ENCODE results near the gene POU2AF3. TPM values are rescaled to one million over a fixed set of nuclear protein-coding genes. Genes with fewer than 3 reads are reported as not detected.
A peak's percentile ranks its signal among the peaks of the same experiment; 100 is the strongest.
"Not testable (repeated sequence)": the region's sequence is repeated elsewhere in the genome, so short reads cannot be mapped to it uniquely, and the experiment has no call there.

Gene POU2AF3
- polyA plus RNA-seq, 4 donors = 3.4 to 13.8 (median 6.4) TPM

GRCh38 chr11:111310723-111311122 lies 12.4 kb downstream of the POU2AF3 start:
- 73 to 87% (median 80%) methylated on average over 6 of the region's 6 CpGs for WGBS, 3 donors
- Histone ChIP-seq H3K36me3 (ENCODE audit: control insufficient read depth in 3 of 3, insufficient read depth in 2 of 3, low read depth in 1 of 3, low read length in 3 of 3) (no peaks in the 10 kb centered on the region), H3K27ac (ENCODE audit: low read depth in 1 of 3, low read length in 2 of 3) (no peak overlapping the region), H3K9me3 (ENCODE audit: control insufficient read depth in 2 of 2, insufficient read depth in 1 of 2, low read depth in 1 of 2, low read length in 1 of 2) (no peaks in the 10 kb centered on the region), H3K4me1 (ENCODE audit: control insufficient read depth in 3 of 3, insufficient read depth in 2 of 3, low read depth in 1 of 3, low read length in 2 of 3) (peaks cover 0 to 11% (median 0%) of the 10 kb centered on the region in 3 donors), H3K4me3 (ENCODE audit: low read depth in 1 of 3, low read length in 3 of 3) (no peak overlapping the region), H3K27me3 (ENCODE audit: control insufficient read depth in 3 of 3, insufficient read depth in 3 of 3, low read length in 3 of 3) (no peaks in the 10 kb centered on the region)
- FAIRE-seq = no peak
- no peak for DNase-seq

DNA sequence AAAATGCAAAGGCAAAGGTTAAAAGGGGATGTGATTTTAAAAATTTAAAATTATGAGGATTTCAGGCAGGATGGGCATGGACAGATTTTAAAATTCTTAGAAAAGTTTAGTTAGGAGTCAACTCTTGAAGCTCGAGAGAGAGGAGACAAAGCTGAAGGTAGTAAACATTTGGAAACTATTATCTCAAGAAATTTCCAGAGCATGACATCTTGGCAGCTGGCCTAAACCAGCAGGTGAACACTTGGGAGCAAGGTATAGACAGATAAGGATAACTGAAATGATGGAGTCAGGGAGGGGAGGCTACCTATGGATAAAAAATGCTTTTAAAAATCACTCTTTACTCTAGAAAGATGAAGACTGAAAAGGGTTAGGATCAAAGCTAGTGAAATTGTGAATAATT lies 13.7 kb downstream of the POU2AF3 start:
- H3K9me3 ChIP-seq (ENCODE audit: control insufficient read depth in 2 of 2, insufficient read depth in 1 of 2, low read depth in 1 of 2, low read length in 1 of 2) = no peaks in the 10 kb centered on the region
- WGBS, 3 donors = 16 to 40% (median 16%) methylated on average over 1 of the region's 1 CpG
- H3K4me3 ChIP-seq (ENCODE audit: low read depth in 1 of 3, low read length in 3 of 3) = no peak overlapping the region
- no peak overlapping the region for H3K27ac ChIP-seq (ENCODE audit: low read depth in 1 of 3, low read length in 2 of 3)
- DNase-seq (peak; percentile 59 to 69), FAIRE-seq (no peak)
- peaks cover 0 to 11% (median 0%) of the 10 kb centered on the region in 3 donors for H3K4me1 ChIP-seq (ENCODE audit: control insufficient read depth in 3 of 3, insufficient read depth in 2 of 3, low read depth in 1 of 3, low read length in 2 of 3)
- H3K36me3 ChIP-seq (ENCODE audit: control insufficient read depth in 3 of 3, insufficient read depth in 2 of 3, low read depth in 1 of 3, low read length in 3 of 3) = no peaks in the 10 kb centered on the region
- no peaks in the 10 kb centered on the region for H3K27me3 ChIP-seq (ENCODE audit: control insufficient read depth in 3 of 3, insufficient read depth in 3 of 3, low read length in 3 of 3)

DNA sequence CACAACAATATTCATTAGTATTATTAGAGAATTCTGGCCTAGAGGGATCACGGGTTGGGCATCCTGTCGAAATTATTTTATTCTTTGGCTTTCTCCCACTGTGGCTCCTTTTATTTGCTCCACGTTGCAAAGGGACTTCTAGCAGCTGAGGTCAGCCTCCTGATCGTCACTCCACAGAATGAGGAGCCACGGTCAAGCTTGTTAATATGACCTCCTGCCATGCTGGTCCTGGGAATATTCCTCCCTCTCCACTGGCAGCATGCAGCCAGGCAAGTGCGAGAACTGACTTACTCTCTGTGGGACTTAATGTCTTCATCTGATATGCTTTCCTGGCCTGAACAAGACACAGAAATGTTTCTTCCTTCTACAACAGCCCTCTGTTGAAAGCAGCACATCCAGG lies 20.9 kb downstream of the POU2AF3 start:
- Histone ChIP-seq H3K4me3 (ENCODE audit: low read depth in 1 of 3, low read length in 3 of 3) (no peak overlapping the region), H3K27me3 (ENCODE audit: control insufficient read depth in 3 of 3, insufficient read depth in 3 of 3, low read length in 3 of 3) (no peaks in the 10 kb centered on the region), H3K4me1 (ENCODE audit: control insufficient read depth in 3 of 3, insufficient read depth in 2 of 3, low read depth in 1 of 3, low read length in 2 of 3) (peaks cover 0 to 13% (median 5%) of the 10 kb centered on the region in 3 donors), H3K36me3 (ENCODE audit: control insufficient read depth in 3 of 3, insufficient read depth in 2 of 3, low read depth in 1 of 3, low read length in 3 of 3) (no peaks in the 10 kb centered on the region), H3K9me3 (ENCODE audit: control insufficient read depth in 2 of 2, insufficient read depth in 1 of 2, low read depth in 1 of 2, low read length in 1 of 2) (no peaks in the 10 kb centered on the region), H3K27ac (ENCODE audit: low read depth in 1 of 3, low read length in 2 of 3) (no peak overlapping the region)
- no peak for FAIRE-seq
- no peak for DNase-seq
- WGBS, 3 donors = 86 to 91% (median 88%) methylated on average over 6 of the region's 6 CpGs

GRCh38 chr11:111320199-111320598 lies 21.9 kb downstream of the POU2AF3 start:
- not testable (repeated sequence) for H3K4me3 ChIP-seq (ENCODE audit: low read depth in 1 of 3, low read length in 3 of 3); H3K27me3 ChIP-seq (ENCODE audit: control insufficient read depth in 3 of 3, insufficient read depth in 3 of 3, low read length in 3 of 3); DNase-seq; H3K36me3 ChIP-seq (ENCODE audit: control insufficient read depth in 3 of 3, insufficient read depth in 2 of 3, low read depth in 1 of 3, low read length in 3 of 3); FAIRE-seq; H3K9me3 ChIP-seq (ENCODE audit: control insufficient read depth in 2 of 2, insufficient read depth in 1 of 2, low read depth in 1 of 2, low read length in 1 of 2); H3K27ac ChIP-seq (ENCODE audit: low read depth in 1 of 3, low read length in 2 of 3)
- WGBS, 3 donors = 80 to 82% (median 81%) methylated on average over 6 of the region's 6 CpGs
- peaks cover 0 to 13% (median 5%) of the 10 kb centered on the region in 3 donors for H3K4me1 ChIP-seq (ENCODE audit: control insufficient read depth in 3 of 3, insufficient read depth in 2 of 3, low read depth in 1 of 3, low read length in 2 of 3)

DNA sequence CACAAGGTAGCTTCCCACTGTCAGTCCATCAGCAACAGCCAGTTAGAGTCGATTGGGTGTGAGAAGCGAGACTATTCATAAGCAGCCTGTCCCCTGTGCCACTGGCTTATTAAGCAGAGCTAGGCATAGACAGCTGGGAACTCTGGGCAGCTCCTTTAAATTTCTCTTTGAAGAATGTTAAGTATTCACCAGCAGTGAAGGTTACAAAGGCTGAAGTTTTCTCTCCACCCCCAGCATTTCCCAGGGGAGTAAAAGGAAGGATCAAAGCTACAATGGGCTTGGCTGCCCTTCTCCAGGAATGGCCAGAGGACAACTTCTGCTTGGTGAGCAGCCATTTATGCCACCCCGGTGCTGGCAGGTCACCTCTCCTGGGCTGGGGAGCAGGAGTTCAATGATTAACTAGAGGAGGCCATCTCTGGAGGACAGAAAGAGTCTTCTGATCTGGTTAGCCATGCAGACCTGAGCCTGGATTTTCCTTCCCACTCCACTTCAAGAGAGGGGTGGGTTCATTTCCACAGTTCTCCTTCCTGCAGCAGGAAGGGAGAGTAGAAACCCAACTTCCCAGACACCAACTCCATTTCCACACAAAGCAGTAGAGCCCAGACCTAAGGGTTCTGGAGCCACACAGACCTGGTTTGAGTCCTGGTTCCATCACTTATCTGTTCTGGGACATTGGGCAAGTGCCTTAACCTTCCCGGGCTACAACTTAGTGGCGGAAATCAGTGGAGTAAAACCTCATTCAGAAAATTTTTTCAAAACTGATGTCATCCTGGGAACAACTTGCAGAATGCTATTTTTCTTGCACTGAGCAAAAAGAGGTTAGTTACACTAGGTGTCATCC lies 22.6 kb downstream of the POU2AF3 start:
- H3K27ac ChIP-seq (ENCODE audit: low read depth in 1 of 3, low read length in 2 of 3) = peak overlapping the region in 1 of 3 donors; percentile 1
- DNase-seq (peak; percentile 59 to 68), FAIRE-seq (no peak)
- H3K4me3 ChIP-seq (ENCODE audit: low read depth in 1 of 3, low read length in 3 of 3) = no peak overlapping the region
- H3K27me3 ChIP-seq (ENCODE audit: control insufficient read depth in 3 of 3, insufficient read depth in 3 of 3, low read length in 3 of 3) = no peaks in the 10 kb centered on the region
- H3K9me3 ChIP-seq (ENCODE audit: control insufficient read depth in 2 of 2, insufficient read depth in 1 of 2, low read depth in 1 of 2, low read length in 1 of 2) = no peaks in the 10 kb centered on the region
- H3K4me1 ChIP-seq (ENCODE audit: control insufficient read depth in 3 of 3, insufficient read depth in 2 of 3, low read depth in 1 of 3, low read length in 2 of 3) = peaks cover 0 to 13% (median 5%) of the 10 kb centered on the region in 3 donors
- WGBS, 3 donors = 55 to 88% (median 72%) methylated on average over 5 of the region's 5 CpGs
- no peaks in the 10 kb centered on the region for H3K36me3 ChIP-seq (ENCODE audit: control insufficient read depth in 3 of 3, insufficient read depth in 2 of 3, low read depth in 1 of 3, low read length in 3 of 3)

DNA sequence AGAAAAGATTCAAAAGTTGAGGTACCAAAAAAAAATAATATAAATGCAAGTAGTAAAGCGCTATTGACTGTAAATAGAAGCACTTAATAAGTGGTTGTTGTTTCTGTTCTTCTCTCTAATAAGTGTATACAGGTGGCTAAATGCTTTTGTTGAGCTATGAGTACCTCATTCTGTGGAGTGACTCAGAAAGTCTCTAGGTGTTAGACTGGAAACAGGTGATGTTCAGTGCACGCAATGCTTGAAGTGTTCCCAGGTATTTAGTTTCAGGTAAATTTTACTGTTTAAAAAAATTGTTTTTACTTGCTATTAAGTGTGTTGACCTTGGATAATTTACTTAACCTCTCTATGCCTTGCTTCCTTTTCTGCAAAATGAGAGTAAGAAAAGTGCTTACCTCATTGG lies 24.2 kb downstream of the POU2AF3 start:
- H3K4me1 ChIP-seq (ENCODE audit: control insufficient read depth in 3 of 3, insufficient read depth in 2 of 3, low read depth in 1 of 3, low read length in 2 of 3) = peaks cover 0 to 13% (median 5%) of the 10 kb centered on the region in 3 donors
- WGBS, 3 donors = 94 to 96% (median 96%) methylated on average over 2 of the region's 2 CpGs
- no peaks in the 10 kb centered on the region for H3K9me3 ChIP-seq (ENCODE audit: control insufficient read depth in 2 of 2, insufficient read depth in 1 of 2, low read depth in 1 of 2, low read length in 1 of 2)
- H3K27me3 ChIP-seq (ENCODE audit: control insufficient read depth in 3 of 3, insufficient read depth in 3 of 3, low read length in 3 of 3) = no peaks in the 10 kb centered on the region
- no peak overlapping the region for H3K27ac ChIP-seq (ENCODE audit: low read depth in 1 of 3, low read length in 2 of 3)
- H3K4me3 ChIP-seq (ENCODE audit: low read depth in 1 of 3, low read length in 3 of 3) = no peak overlapping the region
- FAIRE-seq (no peak), DNase-seq (no peak)
- no peaks in the 10 kb centered on the region for H3K36me3 ChIP-seq (ENCODE audit: control insufficient read depth in 3 of 3, insufficient read depth in 2 of 3, low read depth in 1 of 3, low read length in 3 of 3)

DNA sequence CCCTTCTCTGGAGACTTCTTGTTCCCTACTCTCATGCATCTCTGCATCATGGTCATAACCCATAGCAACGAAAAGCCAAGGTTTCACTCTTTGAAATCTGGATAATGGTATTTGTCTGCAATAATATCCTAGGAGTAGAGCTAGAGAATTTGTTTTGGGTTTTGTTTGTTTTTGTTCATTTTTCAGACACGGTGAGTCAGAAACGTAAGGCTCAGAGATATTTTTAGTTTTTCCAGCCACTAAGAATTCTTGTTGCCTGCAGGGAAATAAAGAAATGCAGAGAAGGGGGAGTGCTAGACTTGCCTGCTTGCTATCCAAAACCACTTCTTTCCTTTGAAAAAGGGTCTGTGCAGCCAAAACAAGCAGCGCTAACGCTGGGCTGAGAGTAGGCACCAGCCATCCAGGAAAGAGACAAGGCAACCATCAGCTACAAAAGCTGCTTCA lies 26.0 kb downstream of the POU2AF3 start:
- Histone ChIP-seq H3K36me3 (ENCODE audit: control insufficient read depth in 3 of 3, insufficient read depth in 2 of 3, low read depth in 1 of 3, low read length in 3 of 3) (no peaks in the 10 kb centered on the region), H3K27me3 (ENCODE audit: control insufficient read depth in 3 of 3, insufficient read depth in 3 of 3, low read length in 3 of 3) (no peaks in the 10 kb centered on the region), H3K9me3 (ENCODE audit: control insufficient read depth in 2 of 2, insufficient read depth in 1 of 2, low read depth in 1 of 2, low read length in 1 of 2) (no peaks in the 10 kb centered on the region), H3K4me3 (ENCODE audit: low read depth in 1 of 3, low read length in 3 of 3) (no peak overlapping the region), H3K27ac (ENCODE audit: low read depth in 1 of 3, low read length in 2 of 3) (no peak overlapping the region), H3K4me1 (ENCODE audit: control insufficient read depth in 3 of 3, insufficient read depth in 2 of 3, low read depth in 1 of 3, low read length in 2 of 3) (peaks cover 0 to 13% (median 5%) of the 10 kb centered on the region in 3 donors)
- DNase-seq (no peak), FAIRE-seq (no peak)
- WGBS, 3 donors = 71 to 91% (median 76%) methylated on average over 5 of the region's 5 CpGs

- Histone ChIP-seq H3K27me3 (ENCODE audit: control insufficient read depth in 3 of 3, insufficient read depth in 3 of 3, low read length in 3 of 3) (no peaks in the 10 kb centered on the region), H3K36me3 (ENCODE audit: control insufficient read depth in 3 of 3, insufficient read depth in 2 of 3, low read depth in 1 of 3, low read length in 3 of 3) (no peaks in the 10 kb centered on the region), H3K9me3 (ENCODE audit: control insufficient read depth in 2 of 2, insufficient read depth in 1 of 2, low read depth in 1 of 2, low read length in 1 of 2) (no peaks in the 10 kb centered on the region), H3K4me1 (ENCODE audit: control insufficient read depth in 3 of 3, insufficient read depth in 2 of 3, low read depth in 1 of 3, low read length in 2 of 3) (peaks cover 3 to 15% (median 5%) of the 10 kb centered on the region in 3 donors), H3K4me3 (ENCODE audit: low read depth in 1 of 3, low read length in 3 of 3) (no peak overlapping the region), H3K27ac (ENCODE audit: low read depth in 1 of 3, low read length in 2 of 3) (no peak overlapping the region)
- 91 to 94% (median 94%) methylated on average over 5 of the region's 5 CpGs for WGBS, 3 donors
- DNase-seq (no peak), FAIRE-seq (no peak)
These were observed 26.9 kb downstream of the POU2AF3 start for GRCh38 chr11:111325259-111325658.

Data from small intestine (tissue), 7 donors.